Measurements from ENCODE around the gene PTGFRN. TPM values are rescaled to one million over a fixed set of nuclear protein-coding genes. Genes with fewer than 3 reads are reported as not detected.

PTGFRN gene
- total and polyA plus RNA-seq, 2 of the 4 experiments (the other 2 are of a cell fraction) = 0.90 to 1.1 TPM

GRCh38 chr1:116997636-116998035 lies 87.9 kb downstream of the PTGFRN start:
- H3K36me3 ChIP-seq (ENCODE audit: control insufficient read depth, insufficient read depth, low read length) = no peaks in the 10 kb centered on the region
- H4K20me1 ChIP-seq (ENCODE audit: insufficient read depth, low read length) = no peaks in the 10 kb centered on the region
- H3K9me1 ChIP-seq (ENCODE audit: insufficient read depth, low read length) = no peaks in the 10 kb centered on the region
- no peak overlapping the region for H2BK120ac ChIP-seq (ENCODE audit: low read depth, low read length)
- H3K4ac ChIP-seq (ENCODE audit: low read depth, low read length) = no peak overlapping the region
- intact Hi-C loops (cut with micrococcal nuclease) (no loop called here), dilution Hi-C loops (cut with HindIII; ENCODE audit: low sequenced_read_pairs, unreplicated experiment) (no loop called here), in situ Hi-C loops (cut with MboI; ENCODE audit: low sequenced_read_pairs) (no loop called here)
- H3K18ac ChIP-seq (ENCODE audit: low read depth, low read length) = no peak overlapping the region
- ATAC-seq (ENCODE audit: low read depth) (no peak), DNase-seq (no peak)
- H3K14ac ChIP-seq (replicated peaks; ENCODE audit: low read depth, low read length) = no peak overlapping the region
- H3K56ac ChIP-seq (ENCODE audit: extremely low read depth, insufficient read depth, low read length) = no peak overlapping the region
- H2AK5ac ChIP-seq (ENCODE audit: low read depth, low read length) = no peak overlapping the region
- no peaks in the 10 kb centered on the region for H3K27me3 ChIP-seq (ENCODE audit: control insufficient read depth, insufficient read depth, low read length)
- ChIA-PET POLR2A (ENCODE audit: unreplicated experiment) (no interaction called here), CTCF (no interaction called here)
- H4K91ac ChIP-seq (ENCODE audit: insufficient read depth, low read depth, low read length) = no peak overlapping the region
- no peak overlapping the region for H3K27ac ChIP-seq (ENCODE audit: insufficient read depth, low read length)
- H4K5ac ChIP-seq (ENCODE audit: low read depth, low read length) = no peak overlapping the region
- H3K4me2 ChIP-seq (ENCODE audit: low read depth, low read length) = no peak overlapping the region
- BruUV-seq (replicated peaks) = no TSS peak
- no peak overlapping the region for H4K8ac ChIP-seq (ENCODE audit: low read depth in 2 of 2, low read length in 2 of 2)
- no peak overlapping the region for H3K23ac ChIP-seq (ENCODE audit: low read depth, low read length)
- H2AFZ ChIP-seq (replicated peaks; ENCODE audit: low read length, poor library complexity) = no peak overlapping the region
- H3K4me3 ChIP-seq (ENCODE audit: insufficient read depth, low read depth, low read length) = no peak overlapping the region
- H3K79me1 ChIP-seq (ENCODE audit: low read depth in 1 of 2, low read length in 2 of 2) = no peaks in the 10 kb centered on the region
- H3K4me1 ChIP-seq (ENCODE audit: control insufficient read depth, insufficient read depth, low read length) = no peaks in the 10 kb centered on the region
- no peak overlapping the region for H2AK9ac ChIP-seq (replicated peaks; ENCODE audit: low read depth, low read length, poor library complexity)
- no peak overlapping the region for H2BK20ac ChIP-seq (ENCODE audit: low read depth, low read length)
- H3K9me3 ChIP-seq (ENCODE audit: control insufficient read depth, insufficient read depth, low read length) = no peaks in the 10 kb centered on the region
- no peak overlapping the region for H2BK15ac ChIP-seq (ENCODE audit: low read depth, low read length)
- no peak for TF ChIP-seq NFE2L2 (IDR thresholded peaks at IDR 0.05; ENCODE audit: low read depth, low read length)
- TF ChIP-seq CEBPB (IDR thresholded peaks at IDR 0.05; ENCODE audit: low read depth, low read length) = no peak
- TF ChIP-seq RCOR1 (IDR thresholded peaks at IDR 0.05; ENCODE audit: insufficient replicate concordance, low read length) = no peak
- no peak for TF ChIP-seq BHLHE40 (IDR thresholded peaks at IDR 0.05; ENCODE audit: low read depth, low read length)
- no peak for TF ChIP-seq CTCF (conservative IDR thresholded peaks at IDR 0.05; ENCODE audit: low read depth, low read length)
- TF ChIP-seq USF2 (IDR thresholded peaks at IDR 0.05; ENCODE audit: low read depth, low read length) = no peak
- no peak for TF ChIP-seq SMC3 (IDR thresholded peaks at IDR 0.05; ENCODE audit: low read depth, low read length)
- no peak for TF ChIP-seq ELK1 (IDR thresholded peaks at IDR 0.05; ENCODE audit: borderline replicate concordance, low read depth, low read length)
- TF ChIP-seq FOS (IDR thresholded peaks at IDR 0.05; ENCODE audit: low read depth, low read length) = no peak
- no peak for TF ChIP-seq MAZ (IDR thresholded peaks at IDR 0.05; ENCODE audit: borderline replicate concordance, low read depth, low read length)
- TF ChIP-seq MAFK (IDR thresholded peaks at IDR 0.05; ENCODE audit: low read depth, low read length) = no peak
- no peak for TF ChIP-seq CHD1 (IDR thresholded peaks at IDR 0.05; ENCODE audit: low read depth, low read length)
- TF ChIP-seq POLR2A (IDR thresholded peaks at IDR 0.05; ENCODE audit: low read depth, low read length) = no peak
- TF ChIP-seq MXI1 (IDR thresholded peaks at IDR 0.05; ENCODE audit: borderline replicate concordance, low read depth, low read length) = no peak
- TF ChIP-seq RFX5 (IDR thresholded peaks at IDR 0.05; ENCODE audit: low read depth, low read length) = no peak
- TF ChIP-seq RAD21 (IDR thresholded peaks at IDR 0.05; ENCODE audit: low read length) = no peak
- no peak overlapping the region for H3K9ac ChIP-seq (ENCODE audit: low read depth, low read length)
- no peak overlapping the region for H2BK5ac ChIP-seq (ENCODE audit: low read depth, low read length, poor library complexity, severe bottlenecking)
